Activated gamma-delta T cell (primary cell): ENCODE measurements around the gene FOXL1.

Experiments used
- DNase-seq: peaks from one replicate; lab custom pipeline; 2025; lab: John Stamatoyannopoulos, UW

Gene FOXL1

GRCh38 chr16:86549076-86549892 is 29.1 kb upstream of the FOXL1 start:
- no peak for DNase-seq

DNA sequence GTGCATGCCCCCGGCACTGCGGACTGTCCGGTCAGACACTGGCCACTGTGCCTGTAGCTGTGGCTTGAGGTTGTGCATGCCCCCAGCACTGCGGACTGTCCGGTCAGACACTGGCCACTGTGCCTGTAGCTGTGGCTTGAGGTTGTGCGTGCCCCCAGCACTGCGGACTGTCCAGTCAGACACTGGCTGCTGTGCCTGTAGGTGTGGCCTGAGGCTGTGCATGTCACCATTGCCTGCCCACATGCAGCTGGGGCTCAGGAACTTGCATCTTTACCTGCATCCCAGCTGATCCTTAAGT is 28.5 kb upstream of the FOXL1 start:
- no peak for DNase-seq

GRCh38 chr16:86550281-86550680 is 28.1 kb upstream of the FOXL1 start:
- DNase-seq, result no peak

DNA sequence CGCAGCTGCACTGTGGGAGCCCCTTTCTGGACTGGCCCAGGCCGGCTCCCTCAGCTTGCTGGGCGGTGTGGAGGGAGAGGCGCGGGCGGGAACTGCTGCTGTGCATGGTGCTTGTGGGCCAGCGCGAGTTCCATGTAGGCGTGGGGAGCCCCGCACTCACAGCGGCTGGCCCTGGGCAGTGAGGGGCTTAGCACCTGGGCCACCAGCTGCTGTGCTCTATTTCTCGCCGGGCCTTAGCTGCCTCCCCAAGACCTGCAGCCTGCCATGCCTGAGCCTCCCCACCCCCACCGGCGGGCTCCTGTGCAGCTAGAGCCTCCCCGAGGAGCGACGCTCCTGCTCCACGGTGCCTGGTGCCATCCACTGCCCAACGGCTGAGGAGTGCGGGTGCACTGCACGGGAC is 25.0 kb upstream of the FOXL1 start:
- DNase-seq, result no peak

GRCh38 chr16:86554599-86554916 is 23.8 kb upstream of the FOXL1 start:
- DNase-seq, result no peak

DNA sequence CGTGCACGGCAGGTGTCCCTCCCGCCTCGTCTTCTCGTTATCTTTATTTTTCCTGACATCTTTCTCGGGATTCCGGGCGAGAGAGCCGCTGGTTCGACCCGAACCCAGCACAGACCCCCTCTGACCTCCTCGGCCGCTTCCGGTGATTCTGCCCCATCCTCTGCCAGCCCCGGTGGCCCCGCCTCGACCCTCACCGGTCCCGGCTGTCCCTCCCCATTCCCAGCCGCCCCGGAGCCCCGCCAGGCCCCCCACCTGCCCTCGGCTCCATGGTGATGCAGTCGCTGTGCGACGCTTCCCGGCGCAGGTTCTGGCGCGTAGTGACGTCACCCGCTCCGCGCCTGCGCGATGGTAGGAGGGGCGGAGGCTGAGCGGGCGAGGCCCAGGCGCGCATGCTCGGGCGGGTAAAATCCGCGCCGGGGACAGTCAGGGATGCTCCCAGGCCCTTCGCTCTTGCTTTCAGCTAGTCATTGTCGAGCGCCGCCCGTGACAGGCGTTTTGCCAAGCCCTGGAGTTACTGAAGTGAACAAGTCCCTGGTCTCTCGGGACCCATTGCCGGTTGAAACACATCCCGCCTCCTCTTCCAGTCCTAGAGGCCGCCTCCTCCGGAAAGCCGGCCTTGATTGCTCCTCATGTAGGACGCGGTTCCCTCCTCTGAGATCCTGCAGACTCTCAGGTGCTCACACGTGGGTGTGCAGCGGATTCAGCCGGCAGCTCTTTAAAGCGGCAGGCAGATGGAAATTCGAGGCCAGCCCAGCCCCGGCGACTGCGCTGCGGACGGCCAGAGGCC is 23.2 kb upstream of the FOXL1 start, which contains the start of gene MTHFSD:
TSS of gene MTHFSD (minus strand) at position 319 of the 787 bp plus-strand sequence. CDS start at position 268, 51 bp downstream.
- peak; percentile 95 for DNase-seq

DNA sequence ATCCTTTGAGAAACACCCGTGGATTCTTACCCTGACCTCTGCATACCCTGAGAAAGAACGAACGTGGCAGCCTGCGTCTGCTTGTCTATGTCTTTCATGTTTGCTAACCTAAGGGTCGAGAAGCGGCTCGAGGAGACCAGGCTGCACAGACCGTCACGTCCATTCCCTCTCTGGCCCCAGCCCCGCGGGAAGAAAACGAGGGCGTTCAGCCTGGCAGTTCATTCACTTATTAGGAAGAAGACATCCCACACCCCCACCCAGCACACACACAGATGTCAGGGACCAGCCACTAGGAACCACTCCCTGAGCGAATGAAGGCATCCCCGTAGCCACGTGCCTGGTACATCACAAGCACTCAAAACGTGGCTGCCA is 22.7 kb upstream of the FOXL1 start:
- DNase-seq, result no peak

- DNase-seq, result no peak
These were observed 21.8 kb upstream of the FOXL1 start for GRCh38 chr16:86556576-86556975.

GRCh38 chr16:86557587-86557986 is 20.8 kb upstream of the FOXL1 start:
- DNase-seq, result no peak

- DNase-seq, result no peak
These were observed 19.8 kb upstream of the FOXL1 start for GRCh38 chr16:86558355-86559193.

DNA sequence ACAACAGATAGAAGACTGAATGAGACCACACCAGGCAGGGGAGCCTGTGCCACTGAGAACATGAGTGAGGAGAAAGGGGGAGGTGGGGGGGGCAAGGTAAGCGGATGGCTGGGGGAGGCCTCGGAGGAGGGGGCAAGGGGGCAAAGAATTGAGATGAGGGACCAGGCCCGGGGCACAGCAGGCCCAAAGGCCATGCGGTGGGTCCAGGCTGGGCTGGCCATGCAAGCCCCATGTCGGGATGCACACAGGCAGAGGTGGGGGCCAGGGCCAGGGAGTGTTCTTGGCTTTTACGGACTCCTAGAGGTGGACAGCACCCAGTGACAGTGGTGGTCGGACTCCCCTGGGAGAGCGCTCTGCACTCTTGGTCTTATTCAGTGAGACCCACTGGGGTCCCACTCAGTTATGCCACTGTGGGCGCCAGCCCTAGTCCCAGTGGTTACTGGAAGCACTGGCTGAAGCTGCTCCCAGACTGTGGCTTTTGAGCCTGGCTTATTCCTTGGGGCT is 18.5 kb upstream of the FOXL1 start:
- no peak for DNase-seq

DNA sequence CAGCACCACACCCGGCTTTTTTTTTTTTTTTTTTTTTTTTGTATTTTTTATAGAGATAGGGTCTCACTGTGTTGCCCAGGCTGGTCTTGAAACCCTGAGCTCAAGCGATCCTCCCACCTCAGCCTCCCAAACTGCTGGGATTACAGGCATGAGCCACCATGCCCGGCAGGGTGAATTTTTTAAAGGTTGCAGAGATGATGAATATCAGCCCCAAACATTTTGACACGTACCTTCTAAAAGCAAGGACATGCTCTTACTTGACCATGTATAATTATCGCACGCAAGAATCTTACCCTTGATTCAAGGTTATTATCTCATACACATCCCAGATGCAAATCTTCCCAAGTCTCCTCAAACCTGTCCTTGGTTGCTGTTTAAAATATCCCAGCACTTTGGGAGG is 16.0 kb upstream of the FOXL1 start:
- no peak for DNase-seq

GRCh38 chr16:86563469-86564345 is 14.6 kb upstream of the FOXL1 start:
- no peak for DNase-seq

DNA sequence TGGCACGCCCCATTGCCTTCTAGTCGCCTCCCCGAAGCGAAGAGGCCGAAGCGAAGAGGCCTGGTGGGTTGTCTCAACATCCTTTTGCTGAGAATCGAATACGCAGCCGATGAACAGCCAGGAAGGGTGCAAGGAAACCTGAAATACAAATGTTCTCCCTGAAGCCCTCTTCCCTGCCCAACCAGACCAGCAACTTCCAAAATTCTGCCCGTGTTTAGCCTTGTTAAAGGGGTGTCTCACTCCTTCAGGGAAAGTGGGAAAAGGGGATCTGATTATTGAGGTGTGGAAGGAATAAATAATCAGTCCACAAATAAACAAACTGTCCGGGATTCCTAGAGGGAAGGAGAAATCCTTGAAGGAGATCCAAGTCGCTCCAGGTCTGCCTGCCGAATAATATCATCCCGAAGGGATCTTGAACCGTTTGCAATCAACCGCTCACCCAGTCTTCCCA is 13.1 kb upstream of the FOXL1 start:
- no peak for DNase-seq

DNA sequence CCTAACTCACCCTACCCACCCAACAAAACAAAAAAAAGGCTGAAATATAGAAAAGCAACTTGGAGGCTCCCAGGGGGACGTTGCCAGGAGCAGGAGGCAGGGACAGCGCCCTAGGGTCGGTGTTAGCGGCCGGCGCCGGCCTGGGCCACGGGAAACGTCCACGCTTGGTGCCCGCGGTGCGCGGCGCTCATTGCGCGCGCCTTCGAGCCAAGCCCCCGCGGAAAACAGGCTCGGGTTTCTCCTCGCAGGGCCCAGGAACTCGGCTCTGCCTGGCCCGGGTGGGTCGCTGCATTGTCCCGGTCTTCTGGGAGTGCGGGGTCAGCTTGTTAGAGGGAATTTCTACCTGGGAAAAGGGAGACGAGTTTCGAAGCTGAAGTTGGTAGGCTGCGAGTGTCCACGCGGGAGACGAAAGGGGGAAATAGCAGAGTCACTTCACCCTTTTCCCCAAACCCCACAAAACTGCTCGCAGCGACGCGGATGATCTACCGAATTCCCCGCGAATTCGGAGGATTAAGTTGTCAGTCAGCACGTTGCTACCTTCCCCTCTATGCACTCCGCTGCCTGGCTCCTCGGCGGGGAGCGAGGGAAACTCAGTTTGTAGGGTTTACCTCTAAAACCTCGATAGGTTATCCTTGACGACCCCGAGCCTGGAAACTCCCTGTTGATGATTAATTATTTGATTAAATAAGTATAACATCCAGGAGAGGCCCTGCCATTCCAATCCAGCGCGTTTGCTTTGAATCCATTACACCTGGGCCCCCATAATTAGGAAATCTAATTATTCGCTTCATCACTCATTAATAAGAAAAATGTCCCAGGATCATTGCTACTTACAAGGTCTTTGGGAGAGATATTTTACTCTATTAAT is 12.5 kb upstream of the FOXL1 start:
- DNase-seq, result no peak

GRCh38 chr16:86566601-86566965 is 11.8 kb upstream of the FOXL1 start, which contains the start of gene FOXC2:
Gene FOXC2, plus strand, starts transcription at chr16:86566829. Its CDS starts 507 bp downstream, at chr16:86567336.
- DNase-seq, result no peak

- DNase-seq, result no peak
These were observed 11.2 kb upstream of the FOXL1 start for GRCh38 chr16:86566966-86567700.

- DNase-seq, result no peak
These were observed 10.4 kb upstream of the FOXL1 start for GRCh38 chr16:86567701-86568581.
